Measurements from ENCODE around the gene GALR2.

GRCh38 chr17:76038050-76038449 lies 36.5 kb upstream of the GALR2 start:
- TF ChIP-seq POLR2AphosphoS5 (IDR thresholded peaks at IDR 0.05; ENCODE audit: low read depth, low read length) = no peak
- no peak for TF ChIP-seq POLR2A (IDR thresholded peaks at IDR 0.05; ENCODE audit: low read depth, low read length)
- no peak for TF ChIP-seq TAF1 (IDR thresholded peaks at IDR 0.05; ENCODE audit: low read depth, low read length)

Measured in GM12891 (cell line).